ENCODE measurements around the gene PLA2G6. TPM values are rescaled to one million over a fixed set of nuclear protein-coding genes. Genes with fewer than 3 reads are reported as not detected.

The PLA2G6 gene
- total and polyA plus RNA-seq, 2 of the 13 experiments (the other 11 are each of a cell fraction or from before 2014, with no cell fraction given): 4.8 to 11.5 TPM

- peak; percentile 23; the same call in 1 of the 2 replicates for TF ChIP-seq ARID4A (CRISPR knock-in tag; IDR thresholded peaks at IDR 0.05; ENCODE audit: borderline replicate concordance)
- 0 out of 2 replicates have a peak, but pooled peaks have one; percentile 9 for TF ChIP-seq NCOA2 (CRISPR knock-in tag; IDR thresholded peaks at IDR 0.05)
- TF ChIP-seq ZNF891 (CRISPR knock-in tag; IDR thresholded peaks at IDR 0.05): no peak
- no peak for TF ChIP-seq ZNF607 (CRISPR knock-in tag; IDR thresholded peaks at IDR 0.05; ENCODE audit: borderline replicate concordance)
- no peak for TF ChIP-seq KLF13 (CRISPR knock-in tag; IDR thresholded peaks at IDR 0.05)
- TF ChIP-seq SOX6 (IDR thresholded peaks at IDR 0.05): no peak
- TF ChIP-seq SOX6 (CRISPR knock-in tag; IDR thresholded peaks at IDR 0.05): peak; percentile 77
- TF ChIP-seq ZSCAN29 (CRISPR knock-in tag; conservative IDR thresholded peaks at IDR 0.05): no peak
- TF ChIP-seq SMAD1 (CRISPR knock-in tag; IDR thresholded peaks at IDR 0.05; ENCODE audit: borderline replicate concordance, low read depth): no peak
- TF ChIP-seq RCOR2 (CRISPR knock-in tag; IDR thresholded peaks at IDR 0.05): 0 out of 2 replicates have a peak, but pooled peaks have one; percentile 36
- TF ChIP-seq GABPA (IDR thresholded peaks at IDR 0.05; ENCODE audit: low read depth, low read length): no peak
- 0 out of 2 replicates have a peak, but pooled peaks have one; percentile 10 for TF ChIP-seq GABPA (CRISPR knock-in tag; IDR thresholded peaks at IDR 0.05; ENCODE audit: low read depth)
- TF ChIP-seq CEBPZ (IDR thresholded peaks at IDR 0.05; ENCODE audit: low read length): no peak
- TF ChIP-seq ARID3A (IDR thresholded peaks at IDR 0.05; ENCODE audit: low read depth, low read length): 0 out of 2 replicates have a peak, but pooled peaks have one; percentile 21
- TF ChIP-seq PATZ1 (CRISPR knock-in tag; IDR thresholded peaks at IDR 0.05): 0 out of 2 replicates have a peak, but pooled peaks have one; percentile 13
- no peak for TF ChIP-seq EEA1 (CRISPR knock-in tag; IDR thresholded peaks at IDR 0.05; ENCODE audit: borderline replicate concordance)
These were observed 6.0 kb upstream of the PLA2G6 start (continued) for GRCh38 chr22:38187413-38188212.
